Fibroblast of skin of left quadriceps (primary cell): ENCODE measurements around the gene STAG2.

Source experiments
- DNase-seq, 2 experiments: peaks; one replicate each; pipeline ENCODE4 v3.0.0-alpha.2; 2013; ENCODE audit warnings: low read depth in 2 of 2

STAG2 gene

GRCh38 chrX:123975180-123975579 lies 13.7 kb downstream of the STAG2 start:
- no peak for DNase-seq

GRCh38 chrX:123976706-123977316 lies 15.3 kb downstream of the STAG2 start:
- no peak for DNase-seq

GRCh38 chrX:123983240-123983639 lies 21.7 kb downstream of the STAG2 start:
- DNase-seq, result no peak

GRCh38 chrX:123986377-123986776 lies 24.9 kb downstream of the STAG2 start:
- DNase-seq, result no peak

GRCh38 chrX:123988423-123989111 lies 27.1 kb downstream of the STAG2 start:
- DNase-seq, result no peak

- DNase-seq, result no peak
Measured at GRCh38 chrX:123989235-123989634, 27.7 kb downstream of the STAG2 start.

GRCh38 chrX:123990169-123990568 lies 28.7 kb downstream of the STAG2 start:
- DNase-seq, result no peak

- DNase-seq, result no peak
Measured at GRCh38 chrX:123990602-123991001, 29.1 kb downstream of the STAG2 start.

GRCh38 chrX:123993326-123993725 lies 31.8 kb downstream of the STAG2 start:
- DNase-seq, result no peak

GRCh38 chrX:123993904-123994635 lies 32.6 kb downstream of the STAG2 start:
- DNase-seq, result no peak

- DNase-seq, result no peak
Measured at GRCh38 chrX:123994730-123995129, 33.2 kb downstream of the STAG2 start.

- DNase-seq, result no peak
Measured at GRCh38 chrX:124001581-124001980, 40.1 kb downstream of the STAG2 start.

GRCh38 chrX:124005228-124005627 lies 43.7 kb downstream of the STAG2 start:
- DNase-seq, result no peak

- DNase-seq, result no peak
Measured at GRCh38 chrX:124010157-124010556, 48.7 kb downstream of the STAG2 start.

- no peak for DNase-seq
Measured at GRCh38 chrX:124010566-124010965, 49.1 kb downstream of the STAG2 start.

- no peak for DNase-seq
Measured at GRCh38 chrX:124015721-124016120, 54.2 kb downstream of the STAG2 start.

GRCh38 chrX:124016825-124017224 lies 55.3 kb downstream of the STAG2 start:
- DNase-seq, result no peak

- no peak for DNase-seq
Measured at GRCh38 chrX:124018023-124018422, 56.5 kb downstream of the STAG2 start.

- no peak for DNase-seq
Measured at GRCh38 chrX:124023838-124024238, 62.3 kb downstream of the STAG2 start.

GRCh38 chrX:124026529-124026928 lies 65.0 kb downstream of the STAG2 start:
- DNase-seq, result no peak

GRCh38 chrX:124028182-124028581 lies 66.7 kb downstream of the STAG2 start:
- DNase-seq, result no peak

- no peak for DNase-seq
Measured at GRCh38 chrX:124030520-124030919, 69.0 kb downstream of the STAG2 start.

GRCh38 chrX:124033821-124034220 lies 72.3 kb downstream of the STAG2 start:
- peak; percentile 14 to 20 for DNase-seq
